Right atrium auricular region (tissue), 2 donors: ENCODE data around the gene RSPO1. TPM values are rescaled to one million over a fixed set of nuclear protein-coding genes. Genes with fewer than 3 reads are reported as not detected.

Experiments used
- DNase-seq: peaks from one replicate; pipeline ENCODE4 v3.0.0-alpha.2; 2019; ENCODE audit warnings: low spot score
- H3K27ac ChIP-seq, 2 donors: fragments of 200-600 bp; sonication (generic); 1 replicate in 1 of 2; 2 replicates in 1 of 2; pipeline ENCODE4 v1.5.1; 2016 to 2019
- H3K27me3 ChIP-seq, 2 donors: fragments of 200-600 bp; sonication (generic); one replicate each; pipeline versions ENCODE4 v1.5.1 to v1.6.0; 2017 to 2019
- H3K36me3 ChIP-seq: fragments of 200-600 bp; sonication (generic); one replicate; pipeline ENCODE4 v1.5.1; 2016
- H3K4me1 ChIP-seq, 2 donors: fragments of 200-600 bp; sonication (generic); one replicate each; pipeline versions ENCODE4 v1.5.1 to v1.6.0; 2017 to 2019
- H3K4me3 ChIP-seq, 2 donors: fragments of 200-600 bp; sonication (generic); 1 replicate in 1 of 2; 2 replicates in 1 of 2; pipeline ENCODE4 v1.5.1; 2017 to 2019; ENCODE audit warnings: mild to moderate bottlenecking in 1 of 2, moderate library complexity in 1 of 2
- H3K9me3 ChIP-seq, 2 donors: fragments of 200-600 bp; sonication (generic); one replicate each; pipeline ENCODE4 v1.5.1; 2019
- CTCF ChIP-seq, 2 donors: fragments of 200-600 bp; sonication (generic); IDR thresholded peaks; one replicate each; pipeline ENCODE4 v1.5.1; 2019; ENCODE audit warnings: antibody characterized with exemption in 2 of 2
- total RNA-seq, 2 donors: library from RNA; depleted of rRNA; stranded (reverse); fragments of >200 nt; gene quantifications; one replicate each; pipeline ENCODE4 v1.1.0, GENCODE V29; 2016

RSPO1 gene
- total RNA-seq, 2 donors from 2014 or later: 6.3 to 9.1 TPM

GRCh38 chr1:37660664-37661063, 26.0 kb upstream of the RSPO1 start:
- H3K4me1 ChIP-seq: no peaks in the 10 kb centered on the region
- no peaks in the 10 kb centered on the region for H3K36me3 ChIP-seq
- no peaks in the 10 kb centered on the region for H3K27me3 ChIP-seq
- H3K4me3 ChIP-seq: no peak overlapping the region
- no peak for DNase-seq
- no peak overlapping the region for H3K27ac ChIP-seq
- TF ChIP-seq CTCF (IDR thresholded peaks at IDR 0.05): no peak
- H3K9me3 ChIP-seq: no peaks in the 10 kb centered on the region

GRCh38 chr1:37658486-37658885, 23.8 kb upstream of the RSPO1 start:
- Histone ChIP-seq H3K27me3 (no peaks in the 10 kb centered on the region), H3K4me3 (no peak overlapping the region), H3K9me3 (no peaks in the 10 kb centered on the region), H3K27ac (no peak overlapping the region), H3K4me1 (no peaks in the 10 kb centered on the region), H3K36me3 (no peaks in the 10 kb centered on the region)
- no peak for TF ChIP-seq CTCF (IDR thresholded peaks at IDR 0.05)
- no peak for DNase-seq

- Histone ChIP-seq H3K27me3 (no peaks in the 10 kb centered on the region), H3K9me3 (no peaks in the 10 kb centered on the region), H3K27ac (no peak overlapping the region), H3K4me3 (no peak overlapping the region), H3K36me3 (no peaks in the 10 kb centered on the region), H3K4me1 (no peaks in the 10 kb centered on the region)
- DNase-seq: no peak
- TF ChIP-seq CTCF (IDR thresholded peaks at IDR 0.05): no peak
Measured at GRCh38 chr1:37657620-37658412, 23.1 kb upstream of the RSPO1 start.

- Histone ChIP-seq H3K36me3 (no peaks in the 10 kb centered on the region), H3K27ac (no peak overlapping the region), H3K4me1 (no peaks in the 10 kb centered on the region), H3K9me3 (no peaks in the 10 kb centered on the region), H3K4me3 (no peak overlapping the region), H3K27me3 (no peaks in the 10 kb centered on the region)
- DNase-seq: no peak
- no peak for TF ChIP-seq CTCF (IDR thresholded peaks at IDR 0.05)
Measured at GRCh38 chr1:37656881-37657280, 22.2 kb upstream of the RSPO1 start.

- no peak overlapping the region for H3K27ac ChIP-seq
- no peaks in the 10 kb centered on the region for H3K9me3 ChIP-seq
- TF ChIP-seq CTCF (IDR thresholded peaks at IDR 0.05): no peak
- no peak overlapping the region for H3K4me3 ChIP-seq
- DNase-seq: no peak
- no peaks in the 10 kb centered on the region for H3K27me3 ChIP-seq
- H3K36me3 ChIP-seq: no peaks in the 10 kb centered on the region
- H3K4me1 ChIP-seq: no peaks in the 10 kb centered on the region
Measured at GRCh38 chr1:37656026-37656425, 21.3 kb upstream of the RSPO1 start.

- no peaks in the 10 kb centered on the region for H3K27me3 ChIP-seq
- no peaks in the 10 kb centered on the region for H3K4me1 ChIP-seq
- no peak for TF ChIP-seq CTCF (IDR thresholded peaks at IDR 0.05)
- H3K9me3 ChIP-seq: no peaks in the 10 kb centered on the region
- H3K36me3 ChIP-seq: no peaks in the 10 kb centered on the region
- no peak for DNase-seq
- H3K27ac ChIP-seq: no peak overlapping the region
- no peak overlapping the region for H3K4me3 ChIP-seq
Measured at GRCh38 chr1:37655274-37655673, 20.6 kb upstream of the RSPO1 start.
